K562 (cell line): ENCODE measurements around the gene LRRC57. TPM values are rescaled to one million over a fixed set of nuclear protein-coding genes. Genes with fewer than 3 reads are reported as not detected.

ENCODE experiments used
- BRF1 ChIP-seq: IDR thresholded peaks from 3 replicates; pipeline ENCODE4 v1.6.1; 2011; ENCODE audit warnings: borderline replicate concordance, mild to moderate bottlenecking; ENCODE audit not compliant: insufficient read length; ENCODE audit errors: extremely low read depth
- CCNT2 ChIP-seq: IDR thresholded peaks from 2 replicates; pipeline ENCODE4 v1.6.1; 2011; ENCODE audit warnings: borderline replicate concordance, low read depth, mild to moderate bottlenecking, moderate library complexity, mixed read lengths, low read length; ENCODE audit not compliant: insufficient read length; ENCODE audit errors: extremely low read depth
- ELF2 ChIP-seq: fragments of 250-450 bp; sonication (Bioruptor Pico); IDR thresholded peaks from 2 replicates; pipeline ENCODE4 v1.5.0; 2021; ENCODE audit warnings: mild to moderate bottlenecking
- ETV5 ChIP-seq: sonication (generic); formaldehyde crosslinking; IDR thresholded peaks from 2 replicates; pipeline ENCODE4 v1.4.0; 2020; ENCODE audit warnings: low read depth, mild to moderate bottlenecking, missing genetic modification reagents
- GTF2E2 ChIP-seq: fragments of 200-800 bp; sonication (Bioruptor generic); IDR thresholded peaks from 2 replicates; pipeline ENCODE4 v1.6.1; 2016; ENCODE audit warnings: missing genetic modification characterization, missing compliant biosample characterization
- HMG20A ChIP-seq: fragments of 450-650 bp; formaldehyde crosslinking; conservative IDR thresholded peaks from 2 replicates; pipeline ENCODE4 v1.4.0; 2020; ENCODE audit warnings: mild to moderate bottlenecking, mixed read lengths
- HNRNPL ChIP-seq: fragments of 200-400 bp; formaldehyde crosslinking; IDR thresholded peaks from 2 replicates; pipeline ENCODE4 v1.6.1; 2017; ENCODE audit warnings: low read depth, mild to moderate bottlenecking, low read length
- KDM1A ChIP-seq, 2 experiments: fragments of 450-650 bp; IDR thresholded peaks; 2 replicates each; pipeline ENCODE4 v1.6.1; 2016; ENCODE audit warnings: mild to moderate bottlenecking in 2 of 2
- KDM5B ChIP-seq: fragments of 200-600 bp; sonication (generic); IDR thresholded peaks from 2 replicates; pipeline ENCODE4 v1.6.1; 2012; ENCODE audit warnings: low read depth, mild to moderate bottlenecking, moderate library complexity, low read length, control low read depth, inconsistent platforms; ENCODE audit not compliant: insufficient replicate concordance
- MAZ ChIP-seq, 2 experiments: fragments of 450-650 bp in 1 of 2; sonication (generic) in 1 of 2; formaldehyde crosslinking; IDR thresholded peaks in 1 of 2; conservative IDR thresholded peaks in 1 of 2; 2 replicates each; pipeline versions ENCODE4 v1.4.0 to v1.5.0; 2020; ENCODE audit warnings: mild to moderate bottlenecking in 1 of 2, missing genetic modification reagents in 1 of 2
- MTA1 ChIP-seq: fragments of 450-650 bp; IDR thresholded peaks from 2 replicates; pipeline ENCODE4 v1.6.1; 2017; ENCODE audit warnings: borderline replicate concordance
- MTF1 ChIP-seq: fragments of 250-450 bp; sonication (Bioruptor Pico); IDR thresholded peaks from 2 replicates; pipeline ENCODE4 v1.9.0; 2021; ENCODE audit warnings: moderate library complexity, mild to moderate bottlenecking, inconsistent platforms, borderline replicate concordance
- PRMT5 ChIP-seq: sonication (generic); formaldehyde crosslinking; IDR thresholded peaks from 2 replicates; pipeline ENCODE4 v1.5.0; 2020; ENCODE audit warnings: missing genetic modification reagents
- RUNX1 ChIP-seq: sonication (generic); IDR thresholded peaks from 2 replicates; pipeline ENCODE4 v1.6.1; 2016; ENCODE audit warnings: antibody characterized with exemption, low read depth
- TBP ChIP-seq: optimal IDR thresholded peaks from 2 replicates; pipeline ENCODE3; 2011; ENCODE audit warnings: low read depth, low read length, improper control_type of control experiment
- TCF7L2 ChIP-seq: fragments of 150-350 bp; IDR thresholded peaks from 2 replicates; pipeline ENCODE4 v1.6.1; 2016; ENCODE audit warnings: low read depth, mild to moderate bottlenecking, low read length, moderate library complexity
- ZC3H4 ChIP-seq: sonication (generic); formaldehyde crosslinking; IDR thresholded peaks from 2 replicates; pipeline ENCODE4 v1.9.0; 2021; ENCODE audit warnings: missing genetic modification reagents, borderline replicate concordance
- ZNF197 ChIP-seq: fragments of 200-800 bp; sonication (Bioruptor generic); IDR thresholded peaks from 2 replicates; pipeline ENCODE4 v1.6.1; 2016; ENCODE audit warnings: low read depth, missing genetic modification characterization, missing compliant biosample characterization
- ZNF316 ChIP-seq: fragments of 450-650 bp; IDR thresholded peaks from 2 replicates; pipeline ENCODE4 v1.6.1; 2016
- ZNF707 ChIP-seq: fragments of 250-450 bp; sonication (Bioruptor Pico); conservative IDR thresholded peaks from 2 replicates; pipeline ENCODE4 v1.8.0; 2022; ENCODE audit warnings: inconsistent platforms, mild to moderate bottlenecking, moderate library complexity
- ZZZ3 ChIP-seq: fragments of 450-650 bp; IDR thresholded peaks from 2 replicates; pipeline ENCODE4 v1.6.1; 2016; ENCODE audit warnings: antibody characterized with exemption, mild to moderate bottlenecking, moderate library complexity
- polyA plus RNA-seq, 8 experiments: library from polyadenylated mRNA; depleted of rRNA in 4 of 8; stranded (reverse) in 5 of 8; unstranded in 3 of 8; fragments of >200 nt; fragmentation: Nextera tagmentation in 2 of 8; fragmentation: Illumina TruSeq in 1 of 8; extraction: Ambion mirVana in 2 of 8; extraction: Trizol in 1 of 8; gene quantifications; 2 replicates each; pipeline versions ENCODE4 v1.2.1 to v1.2.3, GENCODE V29; 2011 to 2014; ENCODE audit warnings: inconsistent platforms in 1 of 8, missing spikeins in 1 of 8
- total RNA-seq, 7 experiments: library from RNA; depleted of rRNA in 6 of 7; stranded (reverse); fragments of >200 nt in 6 of 7; fragmentation: Illumina TruSeq in 2 of 7; extraction: Trizol in 2 of 7; gene quantifications; 2 replicates each; pipeline versions ENCODE4 v1.2.1 to v1.2.3, GENCODE V29; 2011 to 2021; ENCODE audit warnings: low replicate concordance in 1 of 7
- TF ChIP-seq, protein P1 (sequence below): fragments of 450-650 bp; IDR thresholded peaks from 2 replicates; pipeline ENCODE4 v1.7.0; 2016; ENCODE audit warnings: borderline replicate concordance
- TF ChIP-seq, protein P2 (sequence below): sonication (generic); formaldehyde crosslinking; IDR thresholded peaks from 2 replicates; pipeline ENCODE4 v1.8.0; 2022; ENCODE audit warnings: mild to moderate bottlenecking, missing genetic modification reagents
- TF ChIP-seq, protein P3 (sequence below): fragments of 450-650 bp; IDR thresholded peaks from one replicate; pipeline ENCODE4 v1.6.1; 2018; ENCODE audit warnings: mild to moderate bottlenecking, moderate library complexity; ENCODE audit not compliant: partially characterized antibody

Gene LRRC57
- total and polyA plus RNA-seq, 9 of the 15 experiments (the other 6 are each of a cell fraction or from before 2014, with no cell fraction given), result 3.9 to 20.4 (median 14.8) TPM

GRCh38 chr15:42499858-42500609, 48.6 kb downstream of the LRRC57 start (continued):
- TF ChIP-seq ETV5 (CRISPR knock-in tag) (no peak), MTA1 (0 out of 2 replicates have a peak, but pooled peaks have one; percentile 28), PRMT5 (CRISPR knock-in tag) (no peak), CCNT2 (peak; percentile 27), ELF2 (CRISPR knock-in tag) (no peak), HMG20A (CRISPR knock-in tag) (no peak), MAZ (CRISPR knock-in tag; conservative IDR thresholded peaks at IDR 0.05 in 1 of 2, IDR thresholded peaks at IDR 0.05 in 1 of 2) (no peak), KDM5B (no peak), ZNF197 (no peak), ZZZ3 (no peak), GTF2E2 (tag) (0 out of 2 replicates have a peak, but pooled peaks have one; percentile 55), TCF7L2 (no peak), RUNX1 (no peak), HNRNPL (no peak), KDM1A (IDR thresholded peaks at IDR 0.05) (peak; percentile 28 to 43; a peak in 1 of 4 replicates), TBP (no peak), MTF1 (CRISPR knock-in tag) (no peak), ZNF316 (no peak), ZNF707 (CRISPR knock-in tag) (no peak), BRF1 (no peak), ZC3H4 (CRISPR knock-in tag) (no peak)
- TF ChIP-seq, protein P1, sequence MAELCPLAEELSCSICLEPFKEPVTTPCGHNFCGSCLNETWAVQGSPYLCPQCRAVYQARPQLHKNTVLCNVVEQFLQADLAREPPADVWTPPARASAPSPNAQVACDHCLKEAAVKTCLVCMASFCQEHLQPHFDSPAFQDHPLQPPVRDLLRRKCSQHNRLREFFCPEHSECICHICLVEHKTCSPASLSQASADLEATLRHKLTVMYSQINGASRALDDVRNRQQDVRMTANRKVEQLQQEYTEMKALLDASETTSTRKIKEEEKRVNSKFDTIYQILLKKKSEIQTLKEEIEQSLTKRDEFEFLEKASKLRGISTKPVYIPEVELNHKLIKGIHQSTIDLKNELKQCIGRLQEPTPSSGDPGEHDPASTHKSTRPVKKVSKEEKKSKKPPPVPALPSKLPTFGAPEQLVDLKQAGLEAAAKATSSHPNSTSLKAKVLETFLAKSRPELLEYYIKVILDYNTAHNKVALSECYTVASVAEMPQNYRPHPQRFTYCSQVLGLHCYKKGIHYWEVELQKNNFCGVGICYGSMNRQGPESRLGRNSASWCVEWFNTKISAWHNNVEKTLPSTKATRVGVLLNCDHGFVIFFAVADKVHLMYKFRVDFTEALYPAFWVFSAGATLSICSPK, result no peak
- TF ChIP-seq, protein P2, sequence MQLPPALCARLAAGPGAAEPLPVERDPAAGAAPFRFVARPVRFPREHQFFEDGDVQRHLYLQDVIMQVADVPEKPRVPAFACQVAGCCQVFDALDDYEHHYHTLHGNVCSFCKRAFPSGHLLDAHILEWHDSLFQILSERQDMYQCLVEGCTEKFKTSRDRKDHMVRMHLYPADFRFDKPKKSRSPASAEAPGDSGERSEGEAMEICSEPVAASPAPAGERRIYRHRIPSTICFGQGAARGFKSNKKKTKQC (CRISPR knock-in tag), result no peak
- TF ChIP-seq, protein P3, sequence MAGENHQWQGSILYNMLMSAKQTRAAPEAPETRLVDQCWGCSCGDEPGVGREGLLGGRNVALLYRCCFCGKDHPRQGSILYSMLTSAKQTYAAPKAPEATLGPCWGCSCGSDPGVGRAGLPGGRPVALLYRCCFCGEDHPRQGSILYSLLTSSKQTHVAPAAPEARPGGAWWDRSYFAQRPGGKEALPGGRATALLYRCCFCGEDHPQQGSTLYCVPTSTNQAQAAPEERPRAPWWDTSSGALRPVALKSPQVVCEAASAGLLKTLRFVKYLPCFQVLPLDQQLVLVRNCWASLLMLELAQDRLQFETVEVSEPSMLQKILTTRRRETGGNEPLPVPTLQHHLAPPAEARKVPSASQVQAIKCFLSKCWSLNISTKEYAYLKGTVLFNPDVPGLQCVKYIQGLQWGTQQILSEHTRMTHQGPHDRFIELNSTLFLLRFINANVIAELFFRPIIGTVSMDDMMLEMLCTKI, result no peak
